Hypothalamus (tissue), 51 donors: ENCODE data around the gene ARHGAP24.
"Not testable (repeated sequence)": the region's sequence is repeated elsewhere in the genome, so short reads cannot be mapped to it uniquely, and the experiment has no call there.

Experiments used
- DNase-seq, 51 donors: peaks; one replicate each; lab custom pipeline; 2025; lab: John Stamatoyannopoulos, UW

ARHGAP24 gene

DNA sequence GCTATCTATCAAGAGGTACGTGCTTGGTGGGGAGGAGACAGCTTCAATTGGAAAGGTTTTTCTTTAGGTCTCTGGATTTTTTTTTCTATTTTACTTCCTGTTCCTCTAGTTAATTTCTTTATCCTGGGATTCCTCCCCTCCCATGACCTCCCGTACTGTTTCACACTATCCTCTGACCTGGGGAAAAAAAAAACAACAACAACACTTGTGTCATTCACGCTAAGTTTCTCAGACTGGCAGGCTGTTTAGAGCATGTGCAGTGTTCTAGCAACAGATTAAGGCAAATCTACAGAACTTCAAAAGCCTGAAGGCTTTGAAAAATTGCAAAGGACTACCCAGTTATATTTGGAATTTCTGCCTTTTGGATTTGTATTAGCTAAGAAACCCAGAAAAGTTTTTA, 358.4 kb downstream of the ARHGAP24 start:
- no peak for DNase-seq

DNA sequence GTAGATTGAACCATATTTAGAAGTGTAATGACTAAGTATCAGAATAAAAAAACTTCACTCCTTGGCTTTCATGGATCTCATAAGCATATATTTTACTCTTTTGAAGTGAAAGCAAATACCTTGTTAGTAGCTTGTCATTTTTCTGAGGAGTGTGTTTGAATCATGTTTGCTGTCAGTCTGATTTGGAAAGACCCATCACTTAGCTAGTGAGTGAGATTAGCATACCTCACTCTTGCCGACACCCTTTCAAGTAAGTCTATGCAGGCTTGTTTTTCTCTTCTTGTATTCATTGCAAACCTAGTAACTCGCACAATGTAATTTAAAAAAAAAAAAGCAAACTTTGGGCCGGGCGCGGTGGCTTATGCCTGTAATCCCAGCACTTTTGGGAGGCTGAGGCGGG, 360.0 kb downstream of the ARHGAP24 start:
- no peak for DNase-seq

- no peak for DNase-seq
Measured at GRCh38 chr4:85836588-85837438, 361.9 kb downstream of the ARHGAP24 start.

DNA sequence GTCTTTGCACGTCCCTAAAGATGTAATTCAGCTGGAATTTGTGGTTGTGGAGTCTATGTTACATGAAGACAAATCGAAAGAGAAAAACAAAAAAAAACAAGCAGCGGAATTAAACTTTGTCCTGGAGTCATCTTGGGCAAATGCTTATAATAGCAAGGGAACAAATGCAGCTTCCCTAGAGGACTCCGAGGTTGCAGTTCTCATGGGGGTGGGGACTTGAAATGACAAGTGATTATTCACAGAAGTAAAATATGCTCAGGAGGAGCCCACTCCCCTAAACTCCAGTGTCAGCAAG, 362.4 kb downstream of the ARHGAP24 start:
- no peak for DNase-seq

DNA sequence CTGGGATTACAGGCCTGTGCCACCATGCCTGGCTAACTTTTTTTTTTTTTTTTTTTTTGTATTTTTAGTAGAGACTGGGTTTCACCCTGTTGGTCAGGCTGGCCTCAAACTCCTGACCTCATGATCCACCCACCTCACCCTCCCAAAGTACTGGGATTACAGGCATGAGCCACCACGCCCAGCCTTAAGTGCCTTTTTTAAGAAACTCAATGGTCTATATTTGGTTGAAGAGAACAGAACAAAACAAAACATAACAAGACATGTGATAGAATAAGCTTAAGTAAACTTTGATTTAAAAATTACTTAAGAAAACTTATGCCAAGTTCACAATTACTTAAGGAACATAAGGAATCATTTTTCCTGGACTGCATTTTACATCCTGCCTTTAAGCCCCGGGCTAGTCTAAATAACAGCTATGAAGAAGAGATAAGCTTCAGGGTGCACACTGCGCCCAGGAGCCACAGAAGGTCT, 365.1 kb downstream of the ARHGAP24 start:
- not testable (repeated sequence) for DNase-seq

- peak in 25 of 51 donors; percentile 1 to 73 (median 20) for DNase-seq
Measured at GRCh38 chr4:85842540-85842939, 367.6 kb downstream of the ARHGAP24 start.

- not testable (repeated sequence) for DNase-seq
Measured at GRCh38 chr4:85853740-85854139, 378.8 kb downstream of the ARHGAP24 start.

DNA sequence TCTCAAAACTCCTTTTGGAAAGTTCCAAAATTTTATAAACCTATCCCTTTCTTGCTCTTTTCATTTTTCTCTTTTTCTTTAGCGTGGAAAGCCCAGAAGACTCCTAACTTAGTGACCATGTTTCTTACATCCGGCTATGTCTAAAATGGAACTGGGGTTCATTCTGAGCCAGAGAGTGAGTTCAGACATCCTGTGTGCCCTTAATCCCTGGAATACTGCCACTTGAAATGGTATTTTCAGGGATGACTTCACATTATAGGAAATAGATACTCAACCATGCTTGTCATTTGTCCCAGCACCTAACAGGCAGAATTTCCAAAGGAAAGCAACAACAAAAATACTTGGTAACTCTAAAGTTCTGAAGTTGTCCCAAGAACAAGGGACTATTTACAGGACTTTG, 379.6 kb downstream of the ARHGAP24 start:
- DNase-seq: no peak

GRCh38 chr4:85860066-85860740, 385.3 kb downstream of the ARHGAP24 start:
- DNase-seq: no peak

DNA sequence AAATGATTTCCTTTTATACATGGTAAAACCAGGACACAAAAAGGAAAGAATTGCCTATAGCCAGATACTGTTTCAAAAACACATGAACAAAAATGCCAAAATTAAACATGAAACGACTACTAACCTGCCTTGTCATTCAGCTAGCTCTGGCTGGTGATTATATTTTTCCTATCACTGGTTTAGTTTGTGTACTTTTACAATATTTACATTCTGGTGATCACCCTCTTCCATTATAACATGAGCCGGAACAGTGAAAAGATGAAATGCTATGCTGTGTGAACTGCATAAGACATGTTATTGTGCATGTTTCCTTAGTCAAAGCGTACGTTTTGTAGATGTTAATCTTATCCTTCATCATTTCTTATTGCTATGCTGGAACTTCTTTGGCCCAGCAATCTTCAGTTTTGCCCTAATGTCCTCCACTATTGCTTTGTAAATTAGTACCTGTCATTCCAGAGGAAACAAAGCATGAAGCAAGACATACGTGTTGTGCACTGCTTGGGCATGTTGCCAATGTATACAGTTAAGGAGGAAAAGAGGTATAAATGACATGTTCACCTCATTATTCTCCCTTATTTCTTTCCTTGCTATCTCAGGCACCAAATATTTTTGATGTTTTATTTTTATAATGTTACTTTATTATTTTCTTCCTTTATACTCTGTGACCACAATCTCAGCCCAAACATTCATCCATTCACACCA, 386.3 kb downstream of the ARHGAP24 start:
- DNase-seq: no peak

DNA sequence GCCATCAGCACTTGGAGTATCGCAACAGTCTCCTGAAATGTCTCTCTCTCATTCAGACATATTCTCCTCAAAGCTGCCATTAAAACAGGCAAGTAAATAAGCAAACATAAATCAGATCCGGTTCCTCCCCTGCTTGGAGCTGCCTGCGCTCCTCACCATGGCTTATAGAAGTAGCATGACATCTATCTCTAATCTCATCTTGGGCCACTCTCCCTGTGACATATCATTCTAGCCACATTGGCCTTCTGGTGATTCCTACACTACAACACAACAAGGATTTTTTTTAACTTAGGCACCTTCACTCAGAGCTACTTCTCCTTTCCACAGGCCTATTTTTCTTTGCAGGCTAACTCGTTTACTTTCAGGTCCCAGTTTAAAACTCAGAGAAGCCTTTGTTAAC, 387.9 kb downstream of the ARHGAP24 start:
- DNase-seq: no peak

GRCh38 chr4:85864259-85865205, 389.6 kb downstream of the ARHGAP24 start:
- DNase-seq: no peak

DNA sequence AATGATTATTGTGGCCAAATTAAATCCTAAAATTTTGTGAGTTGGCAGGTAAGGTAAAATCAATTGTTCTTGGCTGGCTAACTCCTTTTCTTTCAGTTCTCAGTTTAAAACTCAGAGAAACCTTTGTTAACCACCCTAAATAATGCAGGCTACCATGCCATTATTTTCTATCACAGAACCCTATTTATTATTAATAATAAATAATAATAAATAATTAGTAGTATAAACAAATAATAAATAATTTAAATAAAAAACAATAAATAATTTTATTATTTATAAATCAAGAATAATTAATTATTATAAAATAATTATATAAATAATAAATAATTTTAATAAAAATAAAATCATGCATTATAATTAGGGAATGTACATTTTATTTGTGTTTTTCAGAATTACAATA, 390.3 kb downstream of the ARHGAP24 start:
- DNase-seq: no peak

- DNase-seq: no peak
Measured at GRCh38 chr4:85866508-85866907, 391.6 kb downstream of the ARHGAP24 start.

- DNase-seq: no peak
Measured at GRCh38 chr4:85867271-85867670, 392.3 kb downstream of the ARHGAP24 start.

DNA sequence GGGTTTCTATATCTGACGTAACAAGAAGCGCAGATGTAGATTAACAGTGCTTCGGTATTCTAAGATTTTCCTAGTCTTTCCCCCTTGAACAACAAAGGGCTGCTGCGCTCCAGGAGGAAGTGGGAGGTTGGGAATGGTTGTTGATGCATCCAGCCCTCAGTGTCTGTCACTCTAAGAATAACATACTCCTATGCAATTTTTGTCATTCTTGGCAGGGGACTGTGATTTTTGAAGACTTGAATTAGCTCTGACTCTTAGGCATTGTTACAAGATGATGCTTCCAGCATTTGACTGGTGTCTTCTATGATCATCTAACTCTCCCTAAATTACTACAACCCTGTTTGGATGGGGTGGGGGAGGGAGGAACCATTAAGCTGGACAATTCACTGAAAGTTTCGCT, 394.2 kb downstream of the ARHGAP24 start:
- no peak for DNase-seq

- no peak for DNase-seq
Measured at GRCh38 chr4:85870298-85871083, 395.5 kb downstream of the ARHGAP24 start.

- DNase-seq: no peak
Measured at GRCh38 chr4:85873566-85873965, 398.6 kb downstream of the ARHGAP24 start.

DNA sequence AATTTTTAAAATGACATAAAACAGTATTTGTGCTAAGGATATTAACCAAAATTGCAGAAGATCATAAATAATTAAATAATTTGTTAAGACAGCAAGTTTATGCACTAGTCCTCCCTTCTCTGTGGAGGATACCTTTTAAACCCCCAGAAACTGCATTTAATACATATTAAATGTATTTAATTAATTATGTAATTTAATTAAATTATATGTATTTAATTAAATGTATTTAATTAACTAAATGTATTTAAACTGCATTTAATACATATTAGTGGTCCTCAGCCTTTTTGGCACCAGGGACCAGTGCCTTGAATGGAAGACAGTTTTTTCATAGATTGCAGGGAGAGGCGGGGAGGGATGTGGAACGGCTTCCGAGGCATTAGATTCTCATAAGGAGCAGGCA, 404.6 kb downstream of the ARHGAP24 start:
- DNase-seq: no peak

DNA sequence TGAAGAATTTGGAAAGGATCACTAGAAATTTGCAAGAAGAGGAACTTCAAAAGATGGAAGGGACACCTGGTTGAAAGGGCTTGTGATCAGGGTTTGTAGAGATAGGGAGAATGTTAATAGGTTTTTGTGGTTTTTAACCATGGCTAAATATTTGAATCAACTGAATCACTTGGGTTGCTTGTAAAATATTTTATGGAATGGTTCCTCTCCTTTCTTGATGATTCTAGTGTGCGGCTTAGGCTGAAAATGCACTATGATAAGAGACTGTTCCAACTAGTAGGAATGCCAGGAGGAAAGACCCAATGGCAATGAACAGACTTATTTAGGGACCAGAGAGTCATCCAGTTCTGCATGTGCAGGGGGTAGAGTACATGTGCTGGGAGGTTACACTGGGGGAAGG, 408.2 kb downstream of the ARHGAP24 start:
- DNase-seq: no peak
